ENCODE measurements around the gene PEX11G. TPM values are rescaled to one million over a fixed set of nuclear protein-coding genes. Genes with fewer than 3 reads are reported as not detected.

PEX11G gene
- total and polyA plus RNA-seq, 2 experiments from 2014 or later, result 4.0 to 6.2 TPM

- Histone ChIP-seq H3K79me2 (ENCODE audit: insufficient read depth) (peaks cover 24% of the 10 kb centered on the region), H3K9me2 (ENCODE audit: insufficient read depth) (no peaks in the 10 kb centered on the region), H3K36me3 (ENCODE audit: low read depth) (no peaks in the 10 kb centered on the region), H3K4me2 (ENCODE audit: unreplicated experiment) (peak within 1 kb of the TSS; percentile 95), H3K27me3 (replicated peaks; ENCODE audit: insufficient read depth) (no peaks in the 10 kb centered on the region), H3K4me3 (peak within 1 kb of the TSS; percentile 77), H3K9me3 (ENCODE audit: low read depth) (no peaks in the 10 kb centered on the region), H4K20me1 (ENCODE audit: insufficient read depth) (no peaks in the 10 kb centered on the region), H3F3A (ENCODE audit: insufficient read depth) (no peaks in the 10 kb centered on the region; the same call in 1 of the 2 replicates), H3K9ac (peak within 1 kb of the TSS; percentile 86), H2AFZ (peak within 1 kb of the TSS; percentile 79), H3K27ac (peak within 1 kb of the TSS; percentile 16; the same call in 1 of the 2 replicates), H3K4me1 (ENCODE audit: insufficient read depth) (peaks cover 8% of the 10 kb centered on the region)
- TF ChIP-seq EZH2phosphoT487 (IDR thresholded peaks at IDR 0.05; ENCODE audit: insufficient read depth, low read depth) (no peak), EZH2 (IDR thresholded peaks at IDR 0.05; ENCODE audit: insufficient read depth, poor library complexity, severe bottlenecking) (no peak)
- WGBS, 2 experiments (ENCODE audit: low coverage in 1 of 2, low lambda C conversion rate in 2 of 2, missing lambda C conversion rate in 2 of 2), result 1 to 2% methylated on average over 50 to 57 of the region's 65 CpGs
- peak; percentile 100 for DNase-seq
- in situ Hi-C loops (cut with MboI), result no loop called here
These were observed 33.5 kb upstream of the PEX11G start, which contains the start of gene MCOLN1 for GRCh38 chr19:7522072-7522922. TSS of gene MCOLN1 (plus strand) at chr19:7522624. CDS start at chr19:7522751, 127 bp downstream.

- H3K9me3 ChIP-seq (ENCODE audit: low read depth), result no peaks in the 10 kb centered on the region
- peak overlapping the region; percentile 67 for H3K9ac ChIP-seq
- H4K20me1 ChIP-seq (ENCODE audit: insufficient read depth), result no peaks in the 10 kb centered on the region
- no peaks in the 10 kb centered on the region; the same call in 1 of the 2 replicates for H3F3A ChIP-seq (ENCODE audit: insufficient read depth)
- 37 to 46% methylated on average over 10 of the region's 10 CpGs for WGBS, 2 experiments (ENCODE audit: low coverage in 1 of 2, low lambda C conversion rate in 2 of 2, missing lambda C conversion rate in 2 of 2)
- TF ChIP-seq EZH2phosphoT487 (IDR thresholded peaks at IDR 0.05; ENCODE audit: insufficient read depth, low read depth), result no peak
- no peak for TF ChIP-seq EZH2 (IDR thresholded peaks at IDR 0.05; ENCODE audit: insufficient read depth, poor library complexity, severe bottlenecking)
- peak overlapping the region; percentile 79 for H2AFZ ChIP-seq
- H3K4me2 ChIP-seq (ENCODE audit: unreplicated experiment), result peak overlapping the region; percentile 81
- H3K9me2 ChIP-seq (ENCODE audit: insufficient read depth), result no peaks in the 10 kb centered on the region
- H3K27ac ChIP-seq, result no peak overlapping the region
- peaks cover 29% of the 10 kb centered on the region for H3K79me2 ChIP-seq (ENCODE audit: insufficient read depth)
- H3K27me3 ChIP-seq (replicated peaks; ENCODE audit: insufficient read depth), result no peaks in the 10 kb centered on the region
- H3K4me1 ChIP-seq (ENCODE audit: insufficient read depth), result peaks cover 8% of the 10 kb centered on the region
- in situ Hi-C loops (cut with MboI), result no loop called here
- H3K4me3 ChIP-seq, result peak overlapping the region; percentile 77
- no peaks in the 10 kb centered on the region for H3K36me3 ChIP-seq (ENCODE audit: low read depth)
- DNase-seq, result no peak
These were observed 32.8 kb upstream of the PEX11G start for GRCh38 chr19:7521551-7522071.

GRCh38 chr19:7520131-7521051 is 31.6 kb upstream of the PEX11G start:
- 79 to 89% methylated on average over 40 to 51 of the region's 51 CpGs for WGBS, 2 experiments (ENCODE audit: low coverage in 1 of 2, low lambda C conversion rate in 2 of 2, missing lambda C conversion rate in 2 of 2)
- H2AFZ ChIP-seq, result no peak overlapping the region
- H3K27ac ChIP-seq, result no peak overlapping the region
- no peaks in the 10 kb centered on the region for H3K36me3 ChIP-seq (ENCODE audit: low read depth)
- no peak overlapping the region for H3K4me2 ChIP-seq (ENCODE audit: unreplicated experiment)
- peaks cover 12% of the 10 kb centered on the region for H3K4me1 ChIP-seq (ENCODE audit: insufficient read depth)
- no peaks in the 10 kb centered on the region for H3K9me3 ChIP-seq (ENCODE audit: low read depth)
- H3K4me3 ChIP-seq, result no peak overlapping the region
- no peak overlapping the region for H3K9ac ChIP-seq
- TF ChIP-seq EZH2 (IDR thresholded peaks at IDR 0.05; ENCODE audit: insufficient read depth, poor library complexity, severe bottlenecking) (no peak), EZH2phosphoT487 (IDR thresholded peaks at IDR 0.05; ENCODE audit: insufficient read depth, low read depth) (no peak)
- no peaks in the 10 kb centered on the region for H3K27me3 ChIP-seq (replicated peaks; ENCODE audit: insufficient read depth)
- H3K79me2 ChIP-seq (ENCODE audit: insufficient read depth), result peaks cover 29% of the 10 kb centered on the region
- H4K20me1 ChIP-seq (ENCODE audit: insufficient read depth), result no peaks in the 10 kb centered on the region
- H3K9me2 ChIP-seq (ENCODE audit: insufficient read depth), result no peaks in the 10 kb centered on the region
- in situ Hi-C loops (cut with MboI), result no loop called here
- H3F3A ChIP-seq (ENCODE audit: insufficient read depth), result no peaks in the 10 kb centered on the region; the same call in 1 of the 2 replicates
- DNase-seq, result no peak
